A673 (cell line): ENCODE data around the gene GRB7.

ENCODE experiments used
- EZH2 ChIP-seq: fragments of 200-600 bp; sonication (generic); IDR thresholded peaks from 2 replicates; pipeline ENCODE4 v1.6.1; 2017; ENCODE audit warnings: borderline replicate concordance, low read depth, mild to moderate bottlenecking, mixed read lengths, antibody characterized with exemption, low read length; ENCODE audit not compliant: poor library complexity, severe bottlenecking
- TF ChIP-seq, protein P1 (sequence below): fragments of 300-800, 200-600 bp; sonication (generic); conservative IDR thresholded peaks from 2 replicates; pipeline ENCODE4 v1.5.1; 2017; ENCODE audit warnings: low read depth, mild to moderate bottlenecking, antibody characterized with exemption, low read length, moderate library complexity, mixed read lengths

- TF ChIP-seq EZH2 = no peak
- TF ChIP-seq, protein P1, sequence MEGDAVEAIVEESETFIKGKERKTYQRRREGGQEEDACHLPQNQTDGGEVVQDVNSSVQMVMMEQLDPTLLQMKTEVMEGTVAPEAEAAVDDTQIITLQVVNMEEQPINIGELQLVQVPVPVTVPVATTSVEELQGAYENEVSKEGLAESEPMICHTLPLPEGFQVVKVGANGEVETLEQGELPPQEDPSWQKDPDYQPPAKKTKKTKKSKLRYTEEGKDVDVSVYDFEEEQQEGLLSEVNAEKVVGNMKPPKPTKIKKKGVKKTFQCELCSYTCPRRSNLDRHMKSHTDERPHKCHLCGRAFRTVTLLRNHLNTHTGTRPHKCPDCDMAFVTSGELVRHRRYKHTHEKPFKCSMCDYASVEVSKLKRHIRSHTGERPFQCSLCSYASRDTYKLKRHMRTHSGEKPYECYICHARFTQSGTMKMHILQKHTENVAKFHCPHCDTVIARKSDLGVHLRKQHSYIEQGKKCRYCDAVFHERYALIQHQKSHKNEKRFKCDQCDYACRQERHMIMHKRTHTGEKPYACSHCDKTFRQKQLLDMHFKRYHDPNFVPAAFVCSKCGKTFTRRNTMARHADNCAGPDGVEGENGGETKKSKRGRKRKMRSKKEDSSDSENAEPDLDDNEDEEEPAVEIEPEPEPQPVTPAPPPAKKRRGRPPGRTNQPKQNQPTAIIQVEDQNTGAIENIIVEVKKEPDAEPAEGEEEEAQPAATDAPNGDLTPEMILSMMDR = no peak
These were observed 38.5 kb downstream of the GRB7 start for GRCh38 chr17:39776252-39776651.
